Mesodermal cell (in vitro differentiated cells): ENCODE data around the gene GNRHR.
A peak's percentile ranks its signal among the peaks of the same experiment; 100 is the strongest.
"Not testable (repeated sequence)": the region's sequence is repeated elsewhere in the genome, so short reads cannot be mapped to it uniquely, and the experiment has no call there.

Source experiments
- H3K27ac ChIP-seq: 2 replicates; pipeline ENCODE4 v1.7.0; 2013; ENCODE audit warnings: mild to moderate bottlenecking, low read depth, low read length, moderate library complexity; ENCODE audit not compliant: severe bottlenecking
- H3K36me3 ChIP-seq: 2 replicates; pipeline ENCODE4 v1.7.1; 2013; ENCODE audit warnings: mild to moderate bottlenecking, low read length, moderate library complexity; ENCODE audit not compliant: control insufficient read depth, insufficient read depth
- H3K4me1 ChIP-seq: one replicate; pipeline ENCODE4 v1.7.1; 2013; ENCODE audit warnings: mild to moderate bottlenecking, low read length; ENCODE audit not compliant: insufficient read depth, control insufficient read depth, poor library complexity, severe bottlenecking
- H3K4me3 ChIP-seq: 2 replicates; pipeline ENCODE4 v1.7.0; 2013; ENCODE audit warnings: low read length, control low read depth, mild to moderate bottlenecking; ENCODE audit not compliant: insufficient read depth, poor library complexity, severe bottlenecking; ENCODE audit errors: extremely low read depth
- H3K9me3 ChIP-seq: 2 replicates; pipeline ENCODE4 v1.7.1; 2013; ENCODE audit warnings: mild to moderate bottlenecking, low read length, moderate library complexity; ENCODE audit not compliant: control insufficient read depth
- WGBS, 2 experiments: methylation state at CpG; one replicate each; pipeline ENCODE4 v1.1.5; 2013; ENCODE audit warnings: missing lambda C conversion rate in 2 of 2; ENCODE audit not compliant: insufficient coverage in 2 of 2; 5-methylcytosine and 5-hydroxymethylcytosine counted together

Gene GNRHR

GRCh38 chr4:67717586-67717985, 36.6 kb downstream of the GNRHR start:
- no peaks in the 10 kb centered on the region for H3K9me3 ChIP-seq
- 85 to 100% methylated on average over 2 of the region's 2 CpGs for WGBS, 2 experiments
- H3K27ac ChIP-seq, result no peak overlapping the region
- no peak overlapping the region for H3K4me3 ChIP-seq
- peaks cover 38% of the 10 kb centered on the region for H3K4me1 ChIP-seq
- peaks cover 35% of the 10 kb centered on the region for H3K36me3 ChIP-seq

GRCh38 chr4:67714955-67715354, 39.2 kb downstream of the GNRHR start:
- no peak overlapping the region for H3K4me3 ChIP-seq
- WGBS, 2 experiments, result 93 to 100% methylated on average over 4 to 6 of the region's 6 CpGs
- H3K36me3 ChIP-seq, result peaks cover 18% of the 10 kb centered on the region
- peaks cover 28% of the 10 kb centered on the region for H3K4me1 ChIP-seq
- no peaks in the 10 kb centered on the region for H3K9me3 ChIP-seq
- H3K27ac ChIP-seq, result no peak overlapping the region

GRCh38 chr4:67714248-67714583, 40.0 kb downstream of the GNRHR start:
- Histone ChIP-seq H3K36me3 (peaks cover 16% of the 10 kb centered on the region), H3K27ac (peak overlapping the region; percentile 85), H3K9me3 (no peaks in the 10 kb centered on the region), H3K4me3 (no peak overlapping the region), H3K4me1 (peaks cover 28% of the 10 kb centered on the region)
- 80 to 100% methylated on average over 1 of the region's 1 CpG for WGBS, 2 experiments

GRCh38 chr4:67713529-67714247, 40.5 kb downstream of the GNRHR start:
- 83 to 87% methylated on average over 7 to 10 of the region's 12 CpGs for WGBS, 2 experiments
- Histone ChIP-seq H3K4me1 (peaks cover 28% of the 10 kb centered on the region), H3K27ac (peak overlapping the region; percentile 85), H3K36me3 (peaks cover 16% of the 10 kb centered on the region), H3K9me3 (no peaks in the 10 kb centered on the region), H3K4me3 (no peak overlapping the region)

- peak overlapping the region; percentile 85 for H3K27ac ChIP-seq
- WGBS, 2 experiments, result 81 to 95% methylated on average over 6 of the region's 7 CpGs
Measured at GRCh38 chr4:67712650-67713528, 41.3 kb downstream of the GNRHR start.

GRCh38 chr4:67712000-67712625, 42.1 kb downstream of the GNRHR start:
- Histone ChIP-seq H3K27ac (no peak overlapping the region), H3K4me1 (peaks cover 28% of the 10 kb centered on the region), H3K9me3 (no peaks in the 10 kb centered on the region), H3K4me3 (no peak overlapping the region), H3K36me3 (peaks cover 8% of the 10 kb centered on the region)
- WGBS, 2 experiments, result 84 to 100% methylated on average over 1 to 2 of the region's 3 CpGs

More at GRCh38 chr4:67712650-67713528, 41.3 kb downstream of the GNRHR start:
- Histone ChIP-seq H3K4me3 (no peak overlapping the region), H3K4me1 (peaks cover 28% of the 10 kb centered on the region), H3K36me3 (peaks cover 15% of the 10 kb centered on the region), H3K9me3 (no peaks in the 10 kb centered on the region)

GRCh38 chr4:67706682-67707081, 47.5 kb downstream of the GNRHR start:
- not testable (repeated sequence) for H3K27ac ChIP-seq, H3K4me1 ChIP-seq, H3K36me3 ChIP-seq, H3K9me3 ChIP-seq, H3K4me3 ChIP-seq
- WGBS, 2 experiments, result 94 to 100% methylated on average over 1 to 3 of the region's 3 CpGs

GRCh38 chr4:67704843-67705242, 49.3 kb downstream of the GNRHR start:
- Histone ChIP-seq H3K9me3 (no peaks in the 10 kb centered on the region), H3K36me3 (no peaks in the 10 kb centered on the region), H3K27ac (no peak overlapping the region), H3K4me1 (no peaks in the 10 kb centered on the region), H3K4me3 (no peak overlapping the region)
- WGBS, 2 experiments, result 87% methylated on average over 2 of the region's 2 CpGs; no CpG with 5 or more reads in 1 of the 2 experiments

- H3K9me3 ChIP-seq, result no peaks in the 10 kb centered on the region
- no CpG with 5 or more reads among the region's 2 CpGs for WGBS, 2 experiments
- peak overlapping the region; percentile 80 for H3K4me3 ChIP-seq
- no peak overlapping the region for H3K27ac ChIP-seq
- peaks cover 4% of the 10 kb centered on the region for H3K4me1 ChIP-seq
- H3K36me3 ChIP-seq, result no peaks in the 10 kb centered on the region
Measured at GRCh38 chr4:67702166-67702565, 52.0 kb downstream of the GNRHR start.

GRCh38 chr4:67701517-67701850, 52.7 kb downstream of the GNRHR start:
- Histone ChIP-seq H3K36me3 (no peaks in the 10 kb centered on the region), H3K9me3 (no peaks in the 10 kb centered on the region), H3K27ac (peak overlapping the region; percentile 60), H3K4me1 (peaks cover 4% of the 10 kb centered on the region), H3K4me3 (peak overlapping the region; percentile 80)
- WGBS, 2 experiments, result 0% methylated on average over 1 to 2 of the region's 4 CpGs
